Esophagus (tissue), 2 donors: Measurements from ENCODE around the gene WDR44. TPM values are rescaled to one million over a fixed set of nuclear protein-coding genes. Genes with fewer than 3 reads are reported as not detected.

Experiments
- H3K27ac ChIP-seq, 2 donors: one replicate each; pipeline ENCODE4 v1.5.1; 2013; ENCODE audit warnings: low read depth in 2 of 2, mild to moderate bottlenecking in 2 of 2, inconsistent platforms in 1 of 2, low read length in 1 of 2, moderate library complexity in 1 of 2
- H3K27me3 ChIP-seq, 2 donors: one replicate each; pipeline ENCODE4 v1.6.1; 2013; ENCODE audit warnings: low read length in 2 of 2, control low read depth in 1 of 2, mild to moderate bottlenecking in 1 of 2; ENCODE audit not compliant: insufficient read depth in 2 of 2, control insufficient read depth in 1 of 2
- H3K36me3 ChIP-seq, 2 donors: one replicate each; pipeline ENCODE4 v1.6.1; 2013; ENCODE audit warnings: low read length in 1 of 2; ENCODE audit not compliant: control insufficient read depth in 2 of 2, insufficient read depth in 2 of 2
- H3K4me1 ChIP-seq, 2 donors: one replicate each; pipeline ENCODE4 v1.6.1; 2013; ENCODE audit warnings: low read length in 1 of 2; ENCODE audit not compliant: control insufficient read depth in 2 of 2, insufficient read depth in 2 of 2
- H3K4me3 ChIP-seq, 2 donors: one replicate each; pipeline ENCODE4 v1.5.1; 2013; ENCODE audit warnings: low read length in 2 of 2, mild to moderate bottlenecking in 2 of 2, low read depth in 1 of 2, moderate library complexity in 1 of 2
- H3K9me3 ChIP-seq, 2 donors: one replicate each; pipeline ENCODE4 v1.6.1; 2013; ENCODE audit warnings: mild to moderate bottlenecking in 2 of 2, low read depth in 1 of 2, low read length in 1 of 2, moderate library complexity in 1 of 2; ENCODE audit not compliant: control insufficient read depth in 2 of 2, insufficient read depth in 1 of 2
- WGBS, 2 donors: extraction: QIAGEN DNeasy Blood & Tissue Kit; methylation state at CpG; one replicate each; pipeline ENCODE4 v1.1.7; 2013; 5-methylcytosine and 5-hydroxymethylcytosine counted together
- polyA plus RNA-seq, 2 donors: library from polyadenylated mRNA; stranded (reverse); fragments of 200-250 nt; gene quantifications; one replicate each; pipeline ENCODE4 v1.2.3, GENCODE V29; 2013
- donor health status: healthy with polysubstance abuse.
- donor health status: Bipolar disorder and iron deficiency.

WDR44 gene
- polyA plus RNA-seq, 2 donors = 4.0 to 6.9 TPM

DNA sequence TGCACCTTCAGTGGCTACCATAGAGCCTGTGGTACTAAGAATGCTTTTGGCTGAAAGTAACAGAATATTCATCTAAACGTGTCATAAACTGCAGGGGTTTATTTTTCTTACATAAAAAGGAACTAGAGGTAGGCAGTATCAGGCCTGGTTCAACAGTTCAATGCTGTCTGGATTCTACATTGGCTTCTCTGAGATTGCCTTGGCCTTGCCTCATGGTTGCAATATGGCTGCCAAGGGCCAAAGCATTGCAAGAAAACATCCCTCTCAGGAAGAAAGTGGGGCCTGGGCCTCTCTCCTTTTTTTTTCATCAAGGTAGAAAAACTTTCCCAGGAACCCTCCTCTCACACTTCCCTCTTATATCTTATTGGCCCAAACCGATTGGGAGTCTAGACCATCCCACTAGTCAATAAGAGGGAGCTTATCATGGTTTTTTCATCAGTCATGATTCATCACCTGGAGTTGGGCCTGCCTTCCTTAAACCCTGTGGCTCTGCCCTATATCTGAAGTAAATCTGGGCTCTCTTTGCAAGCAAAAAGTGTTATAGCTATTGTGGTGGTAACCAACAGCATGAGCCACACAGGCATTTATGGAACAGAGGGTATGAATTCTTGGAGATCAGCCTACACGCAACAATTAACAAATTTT, 147.9 kb downstream of the WDR44 start:
- no peaks in the 10 kb centered on the region for H3K36me3 ChIP-seq
- no peaks in the 10 kb centered on the region for H3K9me3 ChIP-seq
- H3K4me1 ChIP-seq = peaks cover 0 to 2% of the 10 kb centered on the region in 2 donors
- WGBS, 2 donors = 63 to 91% methylated on average over 3 of the region's 3 CpGs
- no peak overlapping the region for H3K4me3 ChIP-seq
- H3K27me3 ChIP-seq = no peaks in the 10 kb centered on the region
- H3K27ac ChIP-seq = no peak overlapping the region

- whole genome bisulfite sequencing, 2 donors = 6 to 33% methylated on average over 62 to 64 of the region's 64 CpGs
- peaks cover 0 to 2% of the 10 kb centered on the region in 2 donors for H3K4me1 ChIP-seq
These were observed 149.4 kb downstream of the WDR44 start, which contains the start of gene DOCK11 for GRCh38 chrX:118495061-118495921. TSS of gene DOCK11 (plus strand) at chrX:118495815. CDS start at chrX:118495972, 157 bp downstream.

GRCh38 chrX:118495958-118496762, 150.3 kb downstream of the WDR44 start:
- Histone ChIP-seq H3K4me1 (peaks cover 0 to 2% of the 10 kb centered on the region in 2 donors), H3K27me3 (no peaks in the 10 kb centered on the region), H3K9me3 (no peaks in the 10 kb centered on the region), H3K27ac (peak overlapping the region; percentile 65 to 85), H3K36me3 (no peaks in the 10 kb centered on the region), H3K4me3 (peak overlapping the region; percentile 49 to 74)
- WGBS, 2 donors = 1 to 35% methylated on average over 65 to 81 of the region's 81 CpGs

More at GRCh38 chrX:118495061-118495921, 149.4 kb downstream of the WDR44 start, which contains the start of gene DOCK11:
- Histone ChIP-seq H3K9me3 (no peaks in the 10 kb centered on the region), H3K27ac (peak within 1 kb of the TSS; percentile 65 to 85), H3K4me3 (peak within 1 kb of the TSS; percentile 49 to 74), H3K27me3 (no peaks in the 10 kb centered on the region), H3K36me3 (no peaks in the 10 kb centered on the region)

- Histone ChIP-seq H3K4me1 (peaks cover 0 to 2% of the 10 kb centered on the region in 2 donors), H3K27ac (peak overlapping the region; percentile 65 to 85), H3K27me3 (no peaks in the 10 kb centered on the region), H3K36me3 (no peaks in the 10 kb centered on the region), H3K4me3 (peak overlapping the region; percentile 49 to 74), H3K9me3 (no peaks in the 10 kb centered on the region)
- 1 to 26% methylated on average over 12 to 13 of the region's 13 CpGs for WGBS, 2 donors
These were observed 150.8 kb downstream of the WDR44 start for GRCh38 chrX:118496763-118497079.

DNA sequence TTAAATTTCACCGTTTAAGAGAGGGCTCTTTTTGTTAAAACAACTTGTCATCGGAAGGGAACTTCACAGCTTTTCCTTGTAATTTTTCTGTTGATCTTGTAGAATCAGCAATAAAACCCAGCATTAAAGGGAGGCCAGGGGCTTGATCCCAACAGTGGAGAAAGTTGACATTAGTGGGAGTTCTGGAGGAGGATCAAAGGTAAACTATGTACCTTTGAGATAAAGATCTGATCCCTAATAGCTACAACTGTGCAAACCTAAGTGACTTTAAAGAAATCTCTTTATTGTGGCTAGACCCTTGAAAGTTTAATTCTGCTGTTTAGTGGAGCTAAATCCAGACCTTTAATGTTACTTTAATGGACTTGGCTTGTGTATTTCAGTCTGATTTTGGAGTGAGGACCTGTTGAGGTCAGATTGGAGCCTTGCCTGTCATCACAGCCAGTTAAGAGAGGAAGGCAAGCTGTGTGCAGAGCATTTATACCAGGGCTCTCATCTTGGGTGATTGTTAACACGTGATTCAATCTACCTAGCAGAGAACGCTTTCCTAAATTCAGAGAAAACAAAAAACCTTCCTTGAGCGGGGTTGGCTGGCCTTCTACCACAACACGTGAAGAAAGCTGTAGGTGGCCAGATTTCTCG, 151.4 kb downstream of the WDR44 start:
- Histone ChIP-seq H3K4me1 (peaks cover 0 to 2% of the 10 kb centered on the region in 2 donors), H3K9me3 (no peaks in the 10 kb centered on the region), H3K27me3 (no peaks in the 10 kb centered on the region), H3K27ac (no peak overlapping the region), H3K4me3 (peak overlapping the region in 1 of 2 donors; percentile 49), H3K36me3 (no peaks in the 10 kb centered on the region)
- 33 to 43% methylated on average over 7 of the region's 7 CpGs for WGBS, 2 donors

GRCh38 chrX:118498351-118498750, 152.4 kb downstream of the WDR44 start:
- Histone ChIP-seq H3K36me3 (no peaks in the 10 kb centered on the region), H3K4me3 (no peak overlapping the region), H3K27me3 (no peaks in the 10 kb centered on the region), H3K9me3 (no peaks in the 10 kb centered on the region), H3K4me1 (peaks cover 0 to 2% of the 10 kb centered on the region in 2 donors), H3K27ac (no peak overlapping the region)
- WGBS, 2 donors = 58 to 65% methylated on average over 3 of the region's 3 CpGs

- H3K36me3 ChIP-seq = no peaks in the 10 kb centered on the region
- H3K27ac ChIP-seq = no peak overlapping the region
- no peak overlapping the region for H3K4me3 ChIP-seq
- WGBS, 2 donors = 60 to 65% methylated on average over 2 of the region's 2 CpGs
- H3K4me1 ChIP-seq = peaks cover 0 to 2% of the 10 kb centered on the region in 2 donors
- no peaks in the 10 kb centered on the region for H3K27me3 ChIP-seq
- H3K9me3 ChIP-seq = no peaks in the 10 kb centered on the region
These were observed 152.8 kb downstream of the WDR44 start for GRCh38 chrX:118498755-118499154.

DNA sequence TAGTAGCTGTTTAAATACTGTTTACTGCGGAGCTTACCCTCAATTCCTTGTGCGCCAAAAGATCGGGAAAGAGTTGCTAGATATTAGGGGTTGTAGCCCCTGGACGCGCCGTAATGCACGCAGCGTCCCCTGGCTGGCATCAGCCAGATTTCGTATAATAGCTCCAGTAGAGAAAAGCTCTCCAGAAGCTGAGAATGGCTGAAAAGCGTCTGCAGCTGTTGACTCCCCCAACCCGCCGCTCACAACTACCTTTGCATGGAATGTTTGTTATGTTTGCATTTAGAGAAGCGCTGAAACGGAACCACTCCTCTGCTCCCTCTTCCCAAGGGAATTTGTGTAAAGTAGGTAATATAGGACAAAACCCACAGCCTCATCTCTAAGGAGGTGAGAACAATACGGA, 153.4 kb downstream of the WDR44 start:
- H3K27ac ChIP-seq = no peak overlapping the region
- H3K4me1 ChIP-seq = peaks cover 0 to 2% of the 10 kb centered on the region in 2 donors
- H3K36me3 ChIP-seq = no peaks in the 10 kb centered on the region
- WGBS, 2 donors = 65 to 84% methylated on average over 15 of the region's 15 CpGs
- H3K27me3 ChIP-seq = no peaks in the 10 kb centered on the region
- no peak overlapping the region for H3K4me3 ChIP-seq
- no peaks in the 10 kb centered on the region for H3K9me3 ChIP-seq
